ENCODE results near the gene TMEM256. TPM values are rescaled to one million over a fixed set of nuclear protein-coding genes. Genes with fewer than 3 reads are reported as not detected.
"Not testable (repeated sequence)": the region's sequence is repeated elsewhere in the genome, so short reads cannot be mapped to it uniquely, and the experiment has no call there.

The TMEM256 gene
- total RNA-seq, 1 donor from 2014 or later = 102 TPM

DNA sequence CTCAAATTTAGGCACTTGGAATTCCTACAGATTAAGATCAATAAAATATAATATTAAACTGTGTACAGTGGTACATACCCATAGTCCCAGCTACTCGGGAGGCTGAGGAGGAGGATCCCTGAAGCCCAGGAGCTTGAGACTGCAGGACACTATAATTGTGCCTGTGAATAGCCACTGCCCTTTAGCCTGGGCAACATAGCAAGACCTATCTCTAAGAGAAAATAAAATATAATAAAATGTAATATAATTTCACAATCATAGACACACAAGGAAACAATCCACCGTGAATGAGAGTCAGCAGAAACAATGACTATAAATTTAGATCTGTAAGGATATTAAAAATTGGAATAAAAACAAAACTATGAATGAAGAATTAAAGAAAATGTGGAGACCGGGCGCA lies 33.0 kb downstream of the TMEM256 start:
- Mint-ChIP-seq H3K4me3 (ENCODE audit: low read depth) (no peak overlapping the region), H3K27me3 (peaks cover 15% of the 10 kb centered on the region), H3K27ac (no peak overlapping the region), H3K9me3 (ENCODE audit: low read depth) (no peaks in the 10 kb centered on the region), H3K36me3 (ENCODE audit: insufficient read depth) (no peaks in the 10 kb centered on the region), H3K4me1 (ENCODE audit: low read depth) (no peaks in the 10 kb centered on the region)
- TF ChIP-seq CTCF (IDR thresholded peaks at IDR 0.05; ENCODE audit: unreplicated experiment) = no peak
- no peak for DNase-seq (ENCODE audit: low spot score, unreplicated experiment)

DNA sequence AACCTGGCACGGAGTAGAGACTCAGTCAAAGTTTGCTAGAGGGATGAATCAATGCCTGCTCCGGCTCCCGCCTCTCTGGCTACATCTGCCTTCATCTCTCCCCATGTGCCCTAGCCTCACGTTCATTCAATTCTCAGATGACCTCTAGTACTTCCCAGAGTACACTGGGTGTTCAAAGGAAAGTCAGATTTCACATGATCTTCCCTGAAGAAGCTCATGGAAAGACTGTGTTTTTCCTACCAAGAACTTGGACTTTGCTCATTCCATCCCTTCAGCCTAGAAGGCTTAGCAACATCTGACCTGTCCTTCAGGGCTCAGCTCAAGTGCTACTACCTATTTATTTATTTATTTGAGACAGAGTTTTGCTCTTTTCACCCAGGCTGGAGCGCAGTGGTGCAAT lies 34.1 kb downstream of the TMEM256 start:
- Mint-ChIP-seq H3K27ac (no peak overlapping the region), H3K9me3 (ENCODE audit: low read depth) (no peaks in the 10 kb centered on the region), H3K36me3 (ENCODE audit: insufficient read depth) (no peaks in the 10 kb centered on the region), H3K27me3 (peaks cover 18% of the 10 kb centered on the region), H3K4me3 (ENCODE audit: low read depth) (no peak overlapping the region), H3K4me1 (ENCODE audit: low read depth) (no peaks in the 10 kb centered on the region)
- no peak for TF ChIP-seq CTCF (IDR thresholded peaks at IDR 0.05; ENCODE audit: unreplicated experiment)
- DNase-seq (ENCODE audit: low spot score, unreplicated experiment) = no peak

GRCh38 chr17:7368599-7368994 lies 35.3 kb downstream of the TMEM256 start:
- H3K27me3 Mint-ChIP-seq = peaks cover 18% of the 10 kb centered on the region
- not testable (repeated sequence) for H3K4me3 Mint-ChIP-seq (ENCODE audit: low read depth); H3K36me3 Mint-ChIP-seq (ENCODE audit: insufficient read depth); H3K27ac Mint-ChIP-seq; DNase-seq (ENCODE audit: low spot score, unreplicated experiment); H3K9me3 Mint-ChIP-seq (ENCODE audit: low read depth); H3K4me1 Mint-ChIP-seq (ENCODE audit: low read depth)

DNA sequence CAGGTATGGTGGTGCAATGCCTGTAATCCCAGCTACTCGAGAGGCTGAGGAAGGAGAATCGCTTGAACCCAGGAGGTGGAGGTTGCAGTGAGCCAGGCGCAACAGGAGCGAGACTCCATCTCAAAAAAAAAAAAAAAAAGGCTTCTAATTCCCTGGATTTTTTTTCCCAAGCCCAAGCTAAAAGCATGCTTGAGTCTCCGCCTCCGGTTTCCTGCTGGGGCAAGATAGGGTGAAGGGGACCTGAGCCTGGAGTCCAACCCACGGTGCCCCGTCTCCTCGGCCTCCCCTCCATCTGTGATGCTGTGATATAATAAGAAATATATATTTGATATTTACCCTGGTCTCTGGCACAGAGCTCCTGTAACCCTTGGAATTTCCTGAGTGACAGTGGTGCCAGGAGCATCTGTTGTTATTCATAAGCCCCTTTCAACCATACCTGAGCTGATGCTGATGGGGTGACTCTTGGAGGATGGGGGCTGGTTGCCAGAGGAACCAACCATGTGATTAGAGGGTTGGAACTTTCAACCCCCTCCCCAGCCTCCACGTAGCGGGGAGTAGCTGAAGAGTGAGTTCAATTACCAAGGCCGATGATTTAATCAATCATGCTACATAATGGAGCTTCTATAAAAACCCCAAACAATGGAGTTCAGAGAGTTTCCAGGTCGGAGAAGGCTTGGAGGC lies 35.8 kb downstream of the TMEM256 start:
- Mint-ChIP-seq H3K36me3 (ENCODE audit: insufficient read depth) (no peaks in the 10 kb centered on the region), H3K4me1 (ENCODE audit: low read depth) (no peaks in the 10 kb centered on the region), H3K9me3 (ENCODE audit: low read depth) (no peaks in the 10 kb centered on the region), H3K27ac (no peak overlapping the region), H3K27me3 (peaks cover 18% of the 10 kb centered on the region), H3K4me3 (ENCODE audit: low read depth) (no peak overlapping the region)
- DNase-seq (ENCODE audit: low spot score, unreplicated experiment) = no peak
- no peak for TF ChIP-seq CTCF (IDR thresholded peaks at IDR 0.05; ENCODE audit: unreplicated experiment)

- no peak overlapping the region for H3K4me3 Mint-ChIP-seq (ENCODE audit: low read depth)
- H3K4me1 Mint-ChIP-seq (ENCODE audit: low read depth) = no peaks in the 10 kb centered on the region
- no peak overlapping the region for H3K27ac Mint-ChIP-seq
- H3K27me3 Mint-ChIP-seq = peaks cover 18% of the 10 kb centered on the region
- H3K36me3 Mint-ChIP-seq (ENCODE audit: insufficient read depth) = no peaks in the 10 kb centered on the region
- no peak for DNase-seq (ENCODE audit: low spot score, unreplicated experiment)
- TF ChIP-seq CTCF (IDR thresholded peaks at IDR 0.05; ENCODE audit: unreplicated experiment) = no peak
- H3K9me3 Mint-ChIP-seq (ENCODE audit: low read depth) = no peaks in the 10 kb centered on the region
Observed at GRCh38 chr17:7367083-7367482, 36.8 kb downstream of the TMEM256 start.

GRCh38 chr17:7365963-7366362 lies 37.9 kb downstream of the TMEM256 start:
- H3K36me3 Mint-ChIP-seq (ENCODE audit: insufficient read depth); H3K4me3 Mint-ChIP-seq (ENCODE audit: low read depth); H3K27ac Mint-ChIP-seq; H3K4me1 Mint-ChIP-seq (ENCODE audit: low read depth); H3K9me3 Mint-ChIP-seq (ENCODE audit: low read depth); DNase-seq (ENCODE audit: low spot score, unreplicated experiment): not testable (repeated sequence)
- peaks cover 22% of the 10 kb centered on the region for H3K27me3 Mint-ChIP-seq
